HepG2 (cell line): ENCODE measurements around the gene CLEC10A. TPM values are rescaled to one million over a fixed set of nuclear protein-coding genes. Genes with fewer than 3 reads are reported as not detected.

Experiments used
- GFI1 ChIP-seq: sonication (generic); formaldehyde crosslinking; IDR thresholded peaks from 2 replicates; pipeline ENCODE4 v1.5.0; 2020; ENCODE audit warnings: missing genetic modification reagents, mild to moderate bottlenecking, borderline replicate concordance
- ZNF564 ChIP-seq: sonication (generic); formaldehyde crosslinking; IDR thresholded peaks from 2 replicates; pipeline ENCODE4 v1.8.1; 2023; ENCODE audit warnings: mild to moderate bottlenecking, missing genetic modification reagents
- ZNF674 ChIP-seq: sonication (generic); formaldehyde crosslinking; IDR thresholded peaks from 2 replicates; pipeline ENCODE4 v1.5.0; 2020; ENCODE audit warnings: low read depth, mild to moderate bottlenecking, missing genetic modification reagents
- ZSCAN21 ChIP-seq: sonication (generic); formaldehyde crosslinking; IDR thresholded peaks from 2 replicates; pipeline ENCODE4 v1.8.0; 2022; ENCODE audit warnings: mild to moderate bottlenecking, missing genetic modification reagents, moderate library complexity, borderline replicate concordance
- polyA plus RNA-seq, 8 experiments: library from polyadenylated mRNA; depleted of rRNA in 3 of 8; stranded (reverse) in 7 of 8; unstranded in 1 of 8; fragments of >200 nt; fragmentation: Illumina TruSeq in 4 of 8; extraction: Trizol in 4 of 8; gene quantifications; 2 replicates each; pipeline versions ENCODE4 v1.2.1 to v1.2.3, GENCODE V29; 2011 to 2016; ENCODE audit warnings: low read depth in 4 of 8, missing spikeins in 1 of 8, mixed read lengths in 1 of 8; ENCODE audit not compliant: insufficient read depth in 1 of 8
- small RNA-seq, 3 experiments: library from RNA; depleted of rRNA; stranded (forward); fragments of <200 nt; gene quantifications; one replicate each; pipeline ENCODE3, GENCODE V24; 2012; ENCODE audit warnings: low read depth in 2 of 3, low replicate concordance in 1 of 3; ENCODE audit not compliant: insufficient read length in 3 of 3, insufficient read depth in 2 of 3
- total RNA-seq, 5 experiments: library from RNA; depleted of rRNA; stranded (reverse); fragments of >200 nt; fragmentation: Illumina TruSeq; extraction: Trizol; gene quantifications; 2 replicates each; pipeline ENCODE4 v1.2.3, GENCODE V29; 2016; ENCODE audit warnings: low read depth in 1 of 5

Gene CLEC10A
- total and polyA plus RNA-seq, 2 of the 13 experiments (the other 11 are each of a cell fraction or from before 2014, with no cell fraction given): 0.33 TPM; not detected in 1

GRCh38 chr17:7025245-7025644, 54.8 kb downstream of the CLEC10A start (continued):
- no peak for TF ChIP-seq ZNF564 (CRISPR knock-in tag)
- TF ChIP-seq ZNF674 (CRISPR knock-in tag): no peak
- no peak for TF ChIP-seq ZSCAN21
- no peak for TF ChIP-seq GFI1 (CRISPR knock-in tag)

Small RNA genes within 50 kb of the gene (small RNA-seq; reads per million reads assigned to genes)
- gene AC120057.1: 0 reads per million in 3 experiments

Other genes with a start within 250 kb of the CLEC10A start
- gene TEKT1, start 248.5 kb downstream of the CLEC10A start, total RNA-seq (2016; rRNA removed; fragmentation: Illumina TruSeq; extraction: Trizol): not detected in 2 replicates
- not detected in 2 replicates for gene TEKT1, start 248.5 kb downstream of the CLEC10A start, polyA plus RNA-seq (2011; rRNA removed)
- gene ALOX12, start 84.2 kb downstream of the CLEC10A start, total RNA-seq (2016; rRNA removed; fragmentation: Illumina TruSeq; extraction: Trizol): not detected in 2 replicates
- gene ALOX12, start 84.2 kb downstream of the CLEC10A start, polyA plus RNA-seq (2011; rRNA removed): not detected in 2 replicates
- 41.5 and 57.2 TPM in 2 replicates for gene RNASEK, start 67.6 kb downstream of the CLEC10A start, total RNA-seq (2016; rRNA removed; fragmentation: Illumina TruSeq; extraction: Trizol)
- 113 and 121 TPM in 2 replicates for gene RNASEK, start 67.6 kb downstream of the CLEC10A start, polyA plus RNA-seq (2011; rRNA removed)
- not detected in 2 replicates for gene BCL6B, start 57.2 kb downstream of the CLEC10A start, total RNA-seq (2016; rRNA removed; fragmentation: Illumina TruSeq; extraction: Trizol)
- gene BCL6B, start 57.2 kb downstream of the CLEC10A start, polyA plus RNA-seq (2011; rRNA removed): not detected in 2 replicates
- 1.9 and 3.0 TPM in 2 replicates for gene SLC16A13, start 44.2 kb downstream of the CLEC10A start, total RNA-seq (2016; rRNA removed; fragmentation: Illumina TruSeq; extraction: Trizol)
- 2.2 and 3.4 TPM in 2 replicates for gene SLC16A13, start 44.2 kb downstream of the CLEC10A start, polyA plus RNA-seq (2011; rRNA removed)
- gene SLC16A11, start 36.2 kb downstream of the CLEC10A start, total RNA-seq (2016; rRNA removed; fragmentation: Illumina TruSeq; extraction: Trizol): not detected in 2 replicates
- gene SLC16A11, start 36.2 kb downstream of the CLEC10A start, polyA plus RNA-seq (2011; rRNA removed): not detected in 2 replicates
- gene ASGR2, start 34.6 kb upstream of the CLEC10A start, total RNA-seq (2016; rRNA removed; fragmentation: Illumina TruSeq; extraction: Trizol): 142 and 320 TPM in 2 replicates
- gene ASGR2, start 34.6 kb upstream of the CLEC10A start, polyA plus RNA-seq (2011; rRNA removed): 754 and 762 TPM in 2 replicates
- gene ASGR1, start 99.1 kb upstream of the CLEC10A start, total RNA-seq (2016; rRNA removed; fragmentation: Illumina TruSeq; extraction: Trizol): 156 and 353 TPM in 2 replicates
- 796 and 885 TPM in 2 replicates for gene ASGR1, start 99.1 kb upstream of the CLEC10A start, polyA plus RNA-seq (2011; rRNA removed)
- gene DLG4, start 139.6 kb upstream of the CLEC10A start, total RNA-seq (2016; rRNA removed; fragmentation: Illumina TruSeq; extraction: Trizol): 0.25 and 0.71 TPM in 2 replicates
- gene DLG4, start 139.6 kb upstream of the CLEC10A start, polyA plus RNA-seq (2011; rRNA removed): 3.9 and 4.3 TPM in 2 replicates
- gene ACADVL, start 139.7 kb upstream of the CLEC10A start, total RNA-seq (2016; rRNA removed; fragmentation: Illumina TruSeq; extraction: Trizol): 106 and 219 TPM in 2 replicates
- 412 and 521 TPM in 2 replicates for gene ACADVL, start 139.7 kb upstream of the CLEC10A start, polyA plus RNA-seq (2011; rRNA removed)
- gene DVL2, start 154.3 kb upstream of the CLEC10A start, total RNA-seq (2016; rRNA removed; fragmentation: Illumina TruSeq; extraction: Trizol): 27.2 and 38.2 TPM in 2 replicates
- gene DVL2, start 154.3 kb upstream of the CLEC10A start, polyA plus RNA-seq (2011; rRNA removed): 5.7 and 7.0 TPM in 2 replicates
- gene PHF23, start 159.2 kb upstream of the CLEC10A start, total RNA-seq (2016; rRNA removed; fragmentation: Illumina TruSeq; extraction: Trizol): 33.2 and 37.5 TPM in 2 replicates
- gene PHF23, start 159.2 kb upstream of the CLEC10A start, polyA plus RNA-seq (2011; rRNA removed): 27.6 and 30.9 TPM in 2 replicates
- gene GABARAP, start 162.2 kb upstream of the CLEC10A start, total RNA-seq (2016; rRNA removed; fragmentation: Illumina TruSeq; extraction: Trizol): 161 and 239 TPM in 2 replicates
- gene GABARAP, start 162.2 kb upstream of the CLEC10A start, polyA plus RNA-seq (2011; rRNA removed): 274 and 310 TPM in 2 replicates
- gene CTDNEP1, start 171.5 kb upstream of the CLEC10A start, total RNA-seq (2016; rRNA removed; fragmentation: Illumina TruSeq; extraction: Trizol): 19.8 and 32.0 TPM in 2 replicates
- 118 and 126 TPM in 2 replicates for gene CTDNEP1, start 171.5 kb upstream of the CLEC10A start, polyA plus RNA-seq (2011; rRNA removed)
- 68.0 and 69.8 TPM in 2 replicates for gene ELP5, start 172.0 kb upstream of the CLEC10A start, total RNA-seq (2016; rRNA removed; fragmentation: Illumina TruSeq; extraction: Trizol)
- gene ELP5, start 172.0 kb upstream of the CLEC10A start, polyA plus RNA-seq (2011; rRNA removed): 67.6 and 75.4 TPM in 2 replicates
- gene CLDN7, start 182.2 kb upstream of the CLEC10A start, total RNA-seq (2016; rRNA removed; fragmentation: Illumina TruSeq; extraction: Trizol): not detected in 2 replicates
- gene CLDN7, start 182.2 kb upstream of the CLEC10A start, polyA plus RNA-seq (2011; rRNA removed): not detected in 2 replicates
- gene SLC2A4, start 201.5 kb upstream of the CLEC10A start, total RNA-seq (2016; rRNA removed; fragmentation: Illumina TruSeq; extraction: Trizol): 2.6 and 5.8 TPM in 2 replicates
- 4.9 and 6.3 TPM in 2 replicates for gene SLC2A4, start 201.5 kb upstream of the CLEC10A start, polyA plus RNA-seq (2011; rRNA removed)
- 0.22 TPM in 1 of 2 replicates, not detected in the other for gene YBX2, start 214.4 kb upstream of the CLEC10A start, total RNA-seq (2016; rRNA removed; fragmentation: Illumina TruSeq; extraction: Trizol)
- gene YBX2, start 214.4 kb upstream of the CLEC10A start, polyA plus RNA-seq (2011; rRNA removed): 0.12 TPM in 2 replicates
- gene EIF5A, start 227.4 kb upstream of the CLEC10A start, total RNA-seq (2016; rRNA removed; fragmentation: Illumina TruSeq; extraction: Trizol): 319 and 367 TPM in 2 replicates
- 280 and 337 TPM in 2 replicates for gene EIF5A, start 227.4 kb upstream of the CLEC10A start, polyA plus RNA-seq (2011; rRNA removed)
- 43.8 and 58.0 TPM in 2 replicates for gene GPS2, start 235.1 kb upstream of the CLEC10A start, total RNA-seq (2016; rRNA removed; fragmentation: Illumina TruSeq; extraction: Trizol)
- 48.0 and 59.4 TPM in 2 replicates for gene GPS2, start 235.1 kb upstream of the CLEC10A start, polyA plus RNA-seq (2011; rRNA removed)
- gene NEURL4, start 249.1 kb upstream of the CLEC10A start, total RNA-seq (2016; rRNA removed; fragmentation: Illumina TruSeq; extraction: Trizol): 6.7 and 15.7 TPM in 2 replicates
- 14.8 and 15.3 TPM in 2 replicates for gene NEURL4, start 249.1 kb upstream of the CLEC10A start, polyA plus RNA-seq (2011; rRNA removed)